GM10266 (cell line): ENCODE data around the gene LSM14B.

Experiments
- DNase-seq: peaks from one replicate; pipeline ENCODE4 v3.0.0; 2012; ENCODE audit errors: extremely low spot score
- TF ChIP-seq, protein P1 (sequence below): IDR thresholded peaks from 2 replicates; pipeline ENCODE4 v1.5.1; 2012; ENCODE audit warnings: mild to moderate bottlenecking, low read depth; ENCODE audit not compliant: control insufficient read depth, insufficient read depth; ENCODE audit errors: missing control alignments

LSM14B gene

DNA sequence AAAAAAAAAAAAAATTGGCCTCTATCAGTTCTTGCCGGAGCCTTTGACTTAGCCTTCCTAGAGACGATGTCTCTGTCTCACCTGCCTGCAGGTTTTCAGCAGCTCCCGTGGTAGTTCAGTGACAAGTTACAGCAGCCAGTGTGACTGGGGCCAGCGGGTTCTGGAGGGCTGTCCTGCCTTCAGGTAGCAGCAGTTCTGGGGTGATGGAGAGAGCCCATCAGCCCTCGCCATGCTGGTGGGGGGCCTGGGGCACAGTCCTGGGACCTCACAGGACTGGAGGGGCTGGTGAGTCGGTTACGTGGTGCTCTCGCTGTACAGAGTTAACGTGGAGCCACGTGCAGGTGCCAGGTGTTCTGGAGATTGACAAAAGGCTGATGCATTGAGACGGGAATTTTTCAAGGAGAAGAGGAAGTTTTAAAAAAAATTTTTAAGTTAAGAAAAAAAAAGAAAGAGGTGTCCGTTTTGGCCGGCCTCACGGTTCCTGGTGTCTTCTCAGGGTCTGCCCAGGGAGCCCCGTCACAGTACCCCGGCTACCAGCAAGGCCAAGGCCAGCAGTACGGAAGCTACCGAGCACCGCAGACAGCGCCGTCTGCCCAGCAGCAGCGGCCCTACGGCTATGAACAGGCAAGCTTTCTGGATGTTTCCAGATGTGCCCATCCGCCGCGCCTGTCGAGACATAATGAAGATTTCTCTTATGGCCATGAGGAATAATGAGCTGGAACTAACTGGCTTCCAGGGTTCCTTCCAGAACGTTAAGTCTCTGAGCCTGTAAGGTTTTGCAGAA is 51.9 kb downstream of the LSM14B start:
- TF ChIP-seq, protein P1, sequence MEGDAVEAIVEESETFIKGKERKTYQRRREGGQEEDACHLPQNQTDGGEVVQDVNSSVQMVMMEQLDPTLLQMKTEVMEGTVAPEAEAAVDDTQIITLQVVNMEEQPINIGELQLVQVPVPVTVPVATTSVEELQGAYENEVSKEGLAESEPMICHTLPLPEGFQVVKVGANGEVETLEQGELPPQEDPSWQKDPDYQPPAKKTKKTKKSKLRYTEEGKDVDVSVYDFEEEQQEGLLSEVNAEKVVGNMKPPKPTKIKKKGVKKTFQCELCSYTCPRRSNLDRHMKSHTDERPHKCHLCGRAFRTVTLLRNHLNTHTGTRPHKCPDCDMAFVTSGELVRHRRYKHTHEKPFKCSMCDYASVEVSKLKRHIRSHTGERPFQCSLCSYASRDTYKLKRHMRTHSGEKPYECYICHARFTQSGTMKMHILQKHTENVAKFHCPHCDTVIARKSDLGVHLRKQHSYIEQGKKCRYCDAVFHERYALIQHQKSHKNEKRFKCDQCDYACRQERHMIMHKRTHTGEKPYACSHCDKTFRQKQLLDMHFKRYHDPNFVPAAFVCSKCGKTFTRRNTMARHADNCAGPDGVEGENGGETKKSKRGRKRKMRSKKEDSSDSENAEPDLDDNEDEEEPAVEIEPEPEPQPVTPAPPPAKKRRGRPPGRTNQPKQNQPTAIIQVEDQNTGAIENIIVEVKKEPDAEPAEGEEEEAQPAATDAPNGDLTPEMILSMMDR, result no peak
- DNase-seq, result no peak

DNA sequence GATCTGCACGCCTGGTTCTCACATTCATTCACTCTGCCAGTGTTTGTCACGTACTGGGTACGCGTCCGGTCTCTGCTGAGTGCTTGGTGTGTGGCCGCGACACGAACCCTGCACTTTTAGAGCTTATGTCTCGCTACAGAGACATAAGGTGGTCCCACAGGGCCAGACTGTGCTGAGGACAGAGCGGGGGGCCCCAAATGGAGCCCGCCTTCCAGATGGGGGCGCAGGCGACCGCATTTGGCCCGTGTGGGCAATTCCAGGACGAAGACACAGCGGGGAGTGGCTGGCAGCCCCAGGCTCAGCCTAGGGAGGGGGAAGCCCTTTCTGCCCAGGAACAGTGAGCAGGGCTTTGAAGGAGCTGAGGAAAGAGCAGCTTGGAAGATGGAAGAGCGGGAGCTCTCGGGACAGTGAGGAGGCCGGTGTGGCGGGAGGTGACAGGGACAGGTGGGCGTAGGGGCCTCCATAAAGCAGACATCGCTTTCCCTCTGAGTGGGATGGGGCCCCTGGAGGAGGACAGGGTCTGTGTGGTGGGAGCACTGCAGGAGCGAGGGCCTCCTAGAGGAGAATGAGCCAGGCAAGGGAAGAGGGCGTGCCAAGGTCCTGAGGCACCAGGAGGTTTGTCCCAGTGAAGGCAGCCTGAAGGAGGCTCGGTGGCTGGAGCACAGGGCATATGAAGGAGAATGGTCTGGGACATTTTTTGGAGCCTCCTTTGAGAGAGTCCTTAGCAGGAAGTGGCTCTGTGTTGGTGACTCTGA is 52.8 kb downstream of the LSM14B start:
- no peak for DNase-seq
- TF ChIP-seq, protein P1, result no peak

DNA sequence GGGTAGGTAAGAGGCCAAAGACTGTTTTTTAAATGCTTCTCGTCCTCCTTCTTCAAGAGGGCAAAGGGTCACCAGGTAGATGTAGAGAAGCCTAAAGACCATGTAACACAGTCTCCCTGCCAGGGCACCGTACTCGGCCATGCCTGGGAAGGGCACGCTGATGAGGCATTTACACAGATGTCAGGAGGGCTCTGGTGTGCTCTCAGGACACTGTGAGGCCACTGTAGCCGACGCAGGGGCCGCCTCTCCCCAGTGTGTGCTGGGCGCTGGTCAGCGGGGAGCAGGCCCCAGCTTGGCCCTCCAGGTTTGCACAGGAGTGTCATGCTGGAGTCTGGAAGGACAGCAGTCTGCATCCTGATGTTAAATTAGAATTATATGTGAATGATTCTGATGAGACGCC is 53.4 kb downstream of the LSM14B start:
- DNase-seq, result no peak
- TF ChIP-seq, protein P1, result no peak

DNA sequence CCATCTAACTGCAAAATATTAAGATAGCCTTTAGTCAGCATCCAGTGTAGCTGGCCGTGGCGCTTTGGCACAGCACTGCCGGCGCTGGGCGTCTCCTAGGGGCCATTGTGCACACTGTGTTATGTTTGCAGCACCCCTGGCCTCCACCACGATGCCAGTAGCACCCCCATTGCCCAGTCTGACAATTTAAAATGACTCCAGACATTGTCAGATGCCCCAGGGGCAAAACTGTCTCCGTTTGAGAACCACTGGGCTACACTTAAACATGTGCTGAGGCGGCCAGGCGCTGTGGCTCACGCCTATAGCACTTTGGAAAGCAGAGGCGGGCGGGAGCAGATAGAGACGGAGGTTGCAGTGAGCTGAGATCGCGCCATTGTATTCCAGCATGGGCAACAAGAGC is 54.6 kb downstream of the LSM14B start:
- TF ChIP-seq, protein P1, result no peak
- no peak for DNase-seq

DNA sequence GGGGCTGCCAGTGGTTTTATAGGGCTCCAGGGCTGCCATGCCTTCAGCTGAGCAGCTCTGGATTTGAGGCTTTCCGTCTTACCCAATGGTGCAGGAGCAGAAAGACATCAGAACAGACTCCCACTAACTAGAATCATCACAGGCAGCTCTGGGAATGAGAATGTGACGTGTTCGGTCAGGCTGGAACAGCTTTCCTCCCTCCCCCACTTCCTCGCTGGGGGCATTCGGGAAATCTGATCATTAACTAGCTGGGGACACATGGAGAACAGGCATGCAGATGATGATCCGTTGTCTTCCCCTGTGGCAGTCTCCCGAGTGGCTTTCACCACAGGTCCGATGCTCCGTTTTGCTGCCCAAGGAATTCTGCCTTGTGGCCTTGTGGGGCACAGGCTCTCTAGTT is 55.0 kb downstream of the LSM14B start:
- DNase-seq, result no peak
- TF ChIP-seq, protein P1, result no peak

DNA sequence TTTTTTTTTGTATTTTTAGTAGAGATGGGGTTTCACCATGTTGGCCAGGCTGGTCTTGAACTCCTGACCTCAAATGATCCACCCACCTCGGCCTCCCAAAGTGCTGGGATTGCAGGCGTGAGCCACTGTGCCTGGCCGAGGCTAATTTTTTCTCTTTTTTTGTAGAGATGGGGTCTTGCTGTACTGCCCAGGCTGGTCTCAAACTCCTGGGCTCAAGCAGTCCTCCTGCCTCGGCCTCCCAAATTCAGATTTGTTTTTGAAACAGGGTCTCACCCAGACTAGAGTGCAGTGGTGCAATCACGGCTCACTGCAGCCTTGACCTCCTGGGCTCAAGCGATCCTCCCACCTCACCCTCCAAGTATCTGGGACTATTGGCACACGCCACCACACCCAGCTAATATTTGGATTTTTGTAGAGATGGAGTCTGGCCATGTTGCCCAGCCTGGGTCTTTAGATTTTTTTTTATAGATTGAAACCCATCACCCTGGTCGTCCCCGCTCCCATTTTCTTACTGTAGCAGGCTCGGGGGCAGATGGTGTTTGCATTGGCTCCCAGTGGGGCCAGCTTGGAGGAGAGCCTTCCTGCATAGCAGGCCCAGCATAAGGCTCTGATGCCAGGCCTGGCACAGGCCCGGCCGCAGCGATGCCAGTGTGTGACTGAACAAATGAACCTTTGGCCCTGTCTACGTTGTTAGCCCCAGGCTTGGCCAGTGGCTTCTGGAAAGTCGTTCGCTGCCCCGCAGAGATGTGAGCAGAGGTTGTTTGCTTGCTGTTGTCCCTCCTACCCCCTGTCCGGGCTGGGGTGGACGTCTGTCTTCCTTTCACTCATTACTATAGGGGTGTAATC is 56.3 kb downstream of the LSM14B start:
- DNase-seq, result no peak
- TF ChIP-seq, protein P1, result no peak
